Sigmoid colon (tissue), 4 donors: ENCODE results near the gene EVL.

Experiments used
- CTCF ChIP-seq, 4 experiments: fragments of 450-650 bp in 3 of 4; fragments of 200-600 bp in 1 of 4; IDR thresholded peaks; one replicate each; pipeline ENCODE4 v1.5.1; 2016 to 2019; ENCODE audit warnings: antibody characterized with exemption in 4 of 4, mild to moderate bottlenecking in 3 of 4, moderate library complexity in 2 of 4
- EP300 ChIP-seq, 4 donors: sonication (generic); formaldehyde crosslinking; IDR thresholded peaks; one replicate each; pipeline ENCODE4 v1.6.1; 2017; ENCODE audit warnings: antibody characterized with exemption in 4 of 4
- POLR2A ChIP-seq, 2 donors: fragments of 450-650 bp; IDR thresholded peaks; one replicate each; pipeline ENCODE4 v1.6.1; 2016; ENCODE audit warnings: antibody characterized with exemption in 2 of 2, mild to moderate bottlenecking in 2 of 2, moderate library complexity in 2 of 2
- POLR2AphosphoS5 ChIP-seq, 4 donors: sonication (generic); formaldehyde crosslinking; IDR thresholded peaks; one replicate each; pipeline ENCODE4 v1.6.1; 2017; ENCODE audit warnings: antibody characterized with exemption in 4 of 4

GRCh38 chr14:100106250-100107112, 41.3 kb downstream of the EVL start:
- TF ChIP-seq POLR2AphosphoS5 (IDR thresholded peaks at IDR 0.05) (no peak), CTCF (IDR thresholded peaks at IDR 0.05) (no peak), EP300 (IDR thresholded peaks at IDR 0.05) (no peak), POLR2A (IDR thresholded peaks at IDR 0.05) (no peak)
